Effector memory CD8-positive, alpha-beta T cell (primary cell): ENCODE measurements around the gene RALY.

Experiments
- ATAC-seq: fragments of 150-1000 bp; cut with Tn5 transposase; replicated peaks from 2 replicates; pipeline ENCODE4 v1.10.0; 2021; ENCODE audit warnings: mild to moderate bottlenecking, moderate library complexity
- DNase-seq, 3 experiments: peaks; one replicate each; pipeline ENCODE4 v3.0.0; 2021
- H3K27ac Mint-ChIP-seq, 2 donors: one replicate each; pipeline ENCODE4 v1.8.0; 2022; ENCODE audit warnings: mild to moderate bottlenecking in 2 of 2, mixed read lengths in 2 of 2, moderate library complexity in 2 of 2
- H3K27me3 Mint-ChIP-seq, 2 donors: one replicate each; pipeline ENCODE4 v1.8.0; 2022; ENCODE audit warnings: mixed read lengths in 2 of 2
- H3K36me3 Mint-ChIP-seq: one replicate; pipeline ENCODE4 v1.8.0; 2022; ENCODE audit warnings: mild to moderate bottlenecking, moderate library complexity, mixed read lengths; ENCODE audit not compliant: insufficient read depth
- H3K4me1 Mint-ChIP-seq, 2 donors: one replicate each; pipeline ENCODE4 v1.8.0; 2022; ENCODE audit warnings: low read depth in 2 of 2, mixed read lengths in 2 of 2
- H3K4me3 Mint-ChIP-seq, 2 donors: one replicate each; pipeline ENCODE4 v1.8.0; 2022; ENCODE audit warnings: mild to moderate bottlenecking in 2 of 2, mixed read lengths in 2 of 2, moderate library complexity in 2 of 2
- H3K9me3 Mint-ChIP-seq, 2 donors: one replicate each; pipeline ENCODE4 v1.8.0; 2022; ENCODE audit warnings: mixed read lengths in 2 of 2

The RALY gene

GRCh38 chr20:34049389-34049788 lies 55.7 kb downstream of the RALY start:
- Mint-ChIP-seq H3K36me3 (peaks cover 20% of the 10 kb centered on the region), H3K27ac (peak overlapping the region; percentile 47 to 65), H3K4me3 (no peak overlapping the region), H3K4me1 (peaks cover 54 to 71% of the 10 kb centered on the region in 2 donors), H3K27me3 (no peaks in the 10 kb centered on the region), H3K9me3 (no peaks in the 10 kb centered on the region)
- ATAC-seq = no peak
- no peak for DNase-seq

GRCh38 chr20:34049897-34050695 lies 56.4 kb downstream of the RALY start:
- no peak for DNase-seq
- no peak overlapping the region for H3K4me3 Mint-ChIP-seq
- no peaks in the 10 kb centered on the region for H3K9me3 Mint-ChIP-seq
- no peak for ATAC-seq
- H3K27me3 Mint-ChIP-seq = no peaks in the 10 kb centered on the region
- peaks cover 55 to 76% of the 10 kb centered on the region in 2 donors for H3K4me1 Mint-ChIP-seq
- peaks cover 17% of the 10 kb centered on the region for H3K36me3 Mint-ChIP-seq
- H3K27ac Mint-ChIP-seq = peak overlapping the region; percentile 47 to 65

GRCh38 chr20:34052414-34052813 lies 58.7 kb downstream of the RALY start:
- peaks cover 52 to 71% of the 10 kb centered on the region in 2 donors for H3K4me1 Mint-ChIP-seq
- H3K27ac Mint-ChIP-seq = peak overlapping the region in 1 of 2 donors; percentile 47
- H3K4me3 Mint-ChIP-seq = no peak overlapping the region

GRCh38 chr20:34055290-34055689 lies 61.6 kb downstream of the RALY start:
- Mint-ChIP-seq H3K27ac (peak overlapping the region; percentile 1 to 76), H3K4me1 (peaks cover 55 to 73% of the 10 kb centered on the region in 2 donors), H3K4me3 (peak overlapping the region in 1 of 2 donors; percentile 7), H3K27me3 (no peaks in the 10 kb centered on the region), H3K9me3 (no peaks in the 10 kb centered on the region), H3K36me3 (peaks cover 31% of the 10 kb centered on the region)
- ATAC-seq (no peak), DNase-seq (no peak)

More at GRCh38 chr20:34052414-34052813, 58.7 kb downstream of the RALY start:
- peaks cover 15% of the 10 kb centered on the region for H3K36me3 Mint-ChIP-seq
- H3K9me3 Mint-ChIP-seq = no peaks in the 10 kb centered on the region
- DNase-seq (no peak), ATAC-seq (no peak)
- no peaks in the 10 kb centered on the region for H3K27me3 Mint-ChIP-seq

- peak overlapping the region; percentile 33 to 73 for H3K27ac Mint-ChIP-seq
- peaks cover 58 to 77% of the 10 kb centered on the region in 2 donors for H3K4me1 Mint-ChIP-seq
- H3K9me3 Mint-ChIP-seq = no peaks in the 10 kb centered on the region
- no peak overlapping the region for H3K4me3 Mint-ChIP-seq
- ATAC-seq (peak; percentile 88), DNase-seq (peak in 1 of 3 experiments; percentile 13)
- no peaks in the 10 kb centered on the region for H3K27me3 Mint-ChIP-seq
- H3K36me3 Mint-ChIP-seq = peaks cover 29% of the 10 kb centered on the region
Observed at GRCh38 chr20:34058831-34059230, 65.1 kb downstream of the RALY start.

- Mint-ChIP-seq H3K27ac (peak overlapping the region; percentile 62 to 75), H3K36me3 (peaks cover 36% of the 10 kb centered on the region), H3K4me3 (no peak overlapping the region), H3K9me3 (no peaks in the 10 kb centered on the region), H3K4me1 (peaks cover 51 to 67% of the 10 kb centered on the region in 2 donors), H3K27me3 (no peaks in the 10 kb centered on the region)
- ATAC-seq = no peak
- no peak for DNase-seq
Observed at GRCh38 chr20:34060970-34061369, 67.3 kb downstream of the RALY start.

- Mint-ChIP-seq H3K4me1 (peaks cover 45 to 59% of the 10 kb centered on the region in 2 donors), H3K4me3 (no peak overlapping the region), H3K9me3 (no peaks in the 10 kb centered on the region), H3K27me3 (no peaks in the 10 kb centered on the region), H3K36me3 (peaks cover 39% of the 10 kb centered on the region), H3K27ac (peak overlapping the region; percentile 75 to 86)
- ATAC-seq (no peak), DNase-seq (no peak)
Observed at GRCh38 chr20:34061695-34062094, 68.0 kb downstream of the RALY start.

GRCh38 chr20:34062570-34063482 lies 69.1 kb downstream of the RALY start:
- peaks cover 44 to 55% of the 10 kb centered on the region in 2 donors for H3K4me1 Mint-ChIP-seq
- peaks cover 35% of the 10 kb centered on the region for H3K36me3 Mint-ChIP-seq
- H3K27ac Mint-ChIP-seq = peak overlapping the region; percentile 75 to 86

GRCh38 chr20:34064286-34064685 lies 70.6 kb downstream of the RALY start:
- no peak for ATAC-seq
- no peak for DNase-seq
- Mint-ChIP-seq H3K27me3 (no peaks in the 10 kb centered on the region), H3K27ac (peak overlapping the region; percentile 12 to 86), H3K4me3 (no peak overlapping the region), H3K9me3 (no peaks in the 10 kb centered on the region), H3K4me1 (peaks cover 43 to 52% of the 10 kb centered on the region in 2 donors), H3K36me3 (peaks cover 24% of the 10 kb centered on the region)

More at GRCh38 chr20:34062570-34063482, 69.1 kb downstream of the RALY start:
- H3K9me3 Mint-ChIP-seq = no peaks in the 10 kb centered on the region
- no peak for DNase-seq
- no peak for ATAC-seq
- no peak overlapping the region for H3K4me3 Mint-ChIP-seq
- H3K27me3 Mint-ChIP-seq = no peaks in the 10 kb centered on the region

- Mint-ChIP-seq H3K4me1 (peaks cover 41 to 47% of the 10 kb centered on the region in 2 donors), H3K9me3 (no peaks in the 10 kb centered on the region), H3K4me3 (no peak overlapping the region), H3K36me3 (peaks cover 19% of the 10 kb centered on the region), H3K27me3 (no peaks in the 10 kb centered on the region), H3K27ac (peak overlapping the region; percentile 12 to 86)
- no peak for DNase-seq
- ATAC-seq = no peak
Observed at GRCh38 chr20:34065260-34065659, 71.5 kb downstream of the RALY start.

GRCh38 chr20:34066476-34067090 lies 72.9 kb downstream of the RALY start:
- H3K9me3 Mint-ChIP-seq = no peaks in the 10 kb centered on the region
- H3K4me1 Mint-ChIP-seq = peaks cover 35 to 39% of the 10 kb centered on the region in 2 donors
- H3K4me3 Mint-ChIP-seq = no peak overlapping the region
- DNase-seq = no peak
- no peak for ATAC-seq
- peak overlapping the region in 1 of 2 donors; percentile 86 for H3K27ac Mint-ChIP-seq
- peaks cover 21% of the 10 kb centered on the region for H3K36me3 Mint-ChIP-seq
- H3K27me3 Mint-ChIP-seq = no peaks in the 10 kb centered on the region

- Mint-ChIP-seq H3K36me3 (peaks cover 25% of the 10 kb centered on the region), H3K27me3 (no peaks in the 10 kb centered on the region), H3K27ac (peak overlapping the region; percentile 62 to 84)
Observed at GRCh38 chr20:34068001-34068400, 74.3 kb downstream of the RALY start.

More at GRCh38 chr20:34068001-34068400, 74.3 kb downstream of the RALY start:
- Mint-ChIP-seq H3K4me3 (no peak overlapping the region), H3K4me1 (peaks cover 30 to 34% of the 10 kb centered on the region in 2 donors), H3K9me3 (no peaks in the 10 kb centered on the region)
- DNase-seq (no peak), ATAC-seq (no peak)
